PC-3 (cell line): ENCODE results near the gene SSNA1.

Experiments used
- CTCF ChIP-seq: fragments of 300-600 bp; sonication (generic); conservative IDR thresholded peaks from 2 replicates; pipeline ENCODE4 v1.5.1; 2017; ENCODE audit warnings: antibody characterized with exemption, low read depth, mild to moderate bottlenecking, low read length
- EZH2 ChIP-seq: fragments of 300-600 bp; sonication (generic); IDR thresholded peaks from one replicate; pipeline ENCODE4 v1.6.1; 2017; ENCODE audit warnings: antibody characterized with exemption, mild to moderate bottlenecking, low read length; ENCODE audit not compliant: unreplicated experiment

GRCh38 chr9:137180491-137180890 is 8.0 kb upstream of the SSNA1 start:
- TF ChIP-seq CTCF (no peak), EZH2 (no peak)
